Measurements from ENCODE around the gene SOD3.

Gene SOD3

GRCh38 chr4:24801136-24801855 is 5.9 kb downstream of the SOD3 start:
- no peak for TF ChIP-seq REST (IDR thresholded peaks at IDR 0.05; ENCODE audit: insufficient read depth in 1 of 2, low read depth in 2 of 2, low read length in 2 of 2)
- TF ChIP-seq TAF1 (IDR thresholded peaks at IDR 0.05; ENCODE audit: borderline replicate concordance, insufficient read depth, low read length): no peak
- no peak for TF ChIP-seq POLR2AphosphoS5 (IDR thresholded peaks at IDR 0.05; ENCODE audit: low read depth, low read length)
- TF ChIP-seq SIN3A (IDR thresholded peaks at IDR 0.05; ENCODE audit: borderline replicate concordance, insufficient read depth, low read length): no peak
- TF ChIP-seq FOXP2 (optimal IDR thresholded peaks at IDR 0.05; ENCODE audit: borderline replicate concordance, extremely low read depth, extremely low read length, insufficient read depth): no peak

- TF ChIP-seq TAF1 (IDR thresholded peaks at IDR 0.05; ENCODE audit: borderline replicate concordance, insufficient read depth, low read length) (no peak), FOXP2 (optimal IDR thresholded peaks at IDR 0.05; ENCODE audit: borderline replicate concordance, extremely low read depth, extremely low read length, insufficient read depth) (no peak), SIN3A (IDR thresholded peaks at IDR 0.05; ENCODE audit: borderline replicate concordance, insufficient read depth, low read length) (no peak), POLR2AphosphoS5 (IDR thresholded peaks at IDR 0.05; ENCODE audit: low read depth, low read length) (no peak), REST (IDR thresholded peaks at IDR 0.05; ENCODE audit: insufficient read depth in 1 of 2, low read depth in 2 of 2, low read length in 2 of 2) (no peak)
Measured at GRCh38 chr4:24802648-24803047, 7.3 kb downstream of the SOD3 start.

GRCh38 chr4:24805067-24805466 is 9.7 kb downstream of the SOD3 start:
- TF ChIP-seq FOXP2 (optimal IDR thresholded peaks at IDR 0.05; ENCODE audit: borderline replicate concordance, extremely low read depth, extremely low read length, insufficient read depth) (no peak), TAF1 (IDR thresholded peaks at IDR 0.05; ENCODE audit: borderline replicate concordance, insufficient read depth, low read length) (no peak), POLR2AphosphoS5 (IDR thresholded peaks at IDR 0.05; ENCODE audit: low read depth, low read length) (no peak), REST (IDR thresholded peaks at IDR 0.05; ENCODE audit: insufficient read depth in 1 of 2, low read depth in 2 of 2, low read length in 2 of 2) (no peak), SIN3A (IDR thresholded peaks at IDR 0.05; ENCODE audit: borderline replicate concordance, insufficient read depth, low read length) (no peak)

- no peak for TF ChIP-seq SIN3A (IDR thresholded peaks at IDR 0.05; ENCODE audit: borderline replicate concordance, insufficient read depth, low read length)
- TF ChIP-seq FOXP2 (optimal IDR thresholded peaks at IDR 0.05; ENCODE audit: borderline replicate concordance, extremely low read depth, extremely low read length, insufficient read depth): no peak
- TF ChIP-seq TAF1 (IDR thresholded peaks at IDR 0.05; ENCODE audit: borderline replicate concordance, insufficient read depth, low read length): no peak
- no peak for TF ChIP-seq POLR2AphosphoS5 (IDR thresholded peaks at IDR 0.05; ENCODE audit: low read depth, low read length)
- TF ChIP-seq REST (IDR thresholded peaks at IDR 0.05; ENCODE audit: insufficient read depth in 1 of 2, low read depth in 2 of 2, low read length in 2 of 2): no peak
Measured at GRCh38 chr4:24805566-24805965, 10.2 kb downstream of the SOD3 start.

Data from PFSK-1 (cell line).